Stomach (tissue), 4 donors: ENCODE data around the gene GHDC.

Experiments
- CTCF ChIP-seq, 7 experiments: fragments of 450-650 bp in 4 of 7; fragments of 200-600 bp in 3 of 7; sonication (generic) in 3 of 7; IDR thresholded peaks; one replicate each; pipeline ENCODE4 v1.5.1; 2016 to 2019; ENCODE audit warnings: antibody characterized with exemption in 7 of 7, control low read depth in 2 of 7, mild to moderate bottlenecking in 1 of 7
- EP300 ChIP-seq: sonication (generic); formaldehyde crosslinking; IDR thresholded peaks from one replicate; pipeline ENCODE4 v1.6.1; 2017; ENCODE audit warnings: antibody characterized with exemption

GRCh38 chr17:42179911-42180410 lies 14.3 kb downstream of the GHDC start:
- TF ChIP-seq CTCF (IDR thresholded peaks at IDR 0.05) (no peak), EP300 (no peak)
